ENCODE data around the gene FPR3.

DNA sequence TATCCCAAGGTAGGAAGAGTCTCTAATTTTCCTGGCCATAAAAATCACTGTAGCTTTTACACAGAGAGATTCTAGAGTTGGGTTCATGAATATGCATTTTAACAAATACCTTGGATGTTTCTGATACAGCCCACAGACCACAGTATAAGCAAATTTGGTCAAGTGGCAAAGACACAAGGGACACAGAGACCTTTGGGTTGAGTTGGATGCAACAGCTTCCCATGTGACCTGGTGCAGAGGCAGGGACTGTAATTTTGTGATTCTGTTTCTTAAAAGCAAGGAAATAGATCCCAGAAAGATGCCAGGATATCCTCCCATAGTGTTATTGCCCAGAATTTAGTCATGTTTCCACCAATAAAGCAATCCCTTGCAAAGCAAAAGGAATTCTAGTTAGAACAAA is 27.0 kb downstream of the FPR3 start:
- TF ChIP-seq POLR2A (IDR thresholded peaks at IDR 0.05): no peak
- TF ChIP-seq, protein P1, sequence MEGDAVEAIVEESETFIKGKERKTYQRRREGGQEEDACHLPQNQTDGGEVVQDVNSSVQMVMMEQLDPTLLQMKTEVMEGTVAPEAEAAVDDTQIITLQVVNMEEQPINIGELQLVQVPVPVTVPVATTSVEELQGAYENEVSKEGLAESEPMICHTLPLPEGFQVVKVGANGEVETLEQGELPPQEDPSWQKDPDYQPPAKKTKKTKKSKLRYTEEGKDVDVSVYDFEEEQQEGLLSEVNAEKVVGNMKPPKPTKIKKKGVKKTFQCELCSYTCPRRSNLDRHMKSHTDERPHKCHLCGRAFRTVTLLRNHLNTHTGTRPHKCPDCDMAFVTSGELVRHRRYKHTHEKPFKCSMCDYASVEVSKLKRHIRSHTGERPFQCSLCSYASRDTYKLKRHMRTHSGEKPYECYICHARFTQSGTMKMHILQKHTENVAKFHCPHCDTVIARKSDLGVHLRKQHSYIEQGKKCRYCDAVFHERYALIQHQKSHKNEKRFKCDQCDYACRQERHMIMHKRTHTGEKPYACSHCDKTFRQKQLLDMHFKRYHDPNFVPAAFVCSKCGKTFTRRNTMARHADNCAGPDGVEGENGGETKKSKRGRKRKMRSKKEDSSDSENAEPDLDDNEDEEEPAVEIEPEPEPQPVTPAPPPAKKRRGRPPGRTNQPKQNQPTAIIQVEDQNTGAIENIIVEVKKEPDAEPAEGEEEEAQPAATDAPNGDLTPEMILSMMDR (IDR thresholded peaks at IDR 0.05): no peak
